B cell (primary cell): ENCODE data around the gene SPEG. TPM values are rescaled to one million over a fixed set of nuclear protein-coding genes. Genes with fewer than 3 reads are reported as not detected.

Source experiments
- ATAC-seq: fragments of 200-7000 bp; cut with Tn5 transposase; one replicate; pipeline ENCODE4 v1.10.0; 2021; ENCODE audit warnings: low read depth, mild to moderate bottlenecking, moderate number of reproducible peaks, moderate library complexity
- CTCF ChIA-PET: fragments of 350-600 bp; sonication (Branson Sonifier 250); formaldehyde crosslinking; loops from one replicate; lab custom pipeline; 2021; ENCODE audit warnings: antibody characterized with exemption, inconsistent platforms; lab: Charles Lee
- POLR2A ChIA-PET: fragments of 350-600 bp; sonication (Branson Sonifier 250); formaldehyde crosslinking; loops from one replicate; lab custom pipeline; 2021; ENCODE audit warnings: antibody characterized with exemption; lab: Charles Lee
- DNase-seq: peaks from one replicate; pipeline ENCODE4 v3.0.0; 2013
- H2AFZ ChIP-seq: 2 replicates; pipeline ENCODE4 v1.6.1; 2012; ENCODE audit warnings: mild to moderate bottlenecking, low read depth, low read length; ENCODE audit not compliant: insufficient read depth, poor library complexity, severe bottlenecking
- H3K27ac ChIP-seq, 2 donors: 1 replicate in 1 of 2; 2 replicates in 1 of 2; pipeline ENCODE4 v1.5.1; 2012 to 2013; ENCODE audit warnings: low read length in 2 of 2, mild to moderate bottlenecking in 2 of 2, moderate library complexity in 1 of 2
- H3K27me3 ChIP-seq, 4 experiments: fragments of 200-600 bp in 1 of 4; sonication (generic) in 1 of 4; replicated peaks in 1 of 4; 1 replicate in 2 of 4; 2 replicates in 2 of 4; pipeline versions ENCODE4 v1.6.1 to v1.7.0; 2013 to 2016; ENCODE audit warnings: low read length in 3 of 4, mild to moderate bottlenecking in 2 of 4, mixed read lengths in 1 of 4, moderate library complexity in 1 of 4; ENCODE audit not compliant: insufficient read depth in 4 of 4, control insufficient read depth in 3 of 4; ENCODE audit errors: control extremely low read depth in 1 of 4
- H3K36me3 ChIP-seq, 2 experiments: replicated peaks in 1 of 2; 1 replicate in 1 of 2; 2 replicates in 1 of 2; pipeline versions ENCODE4 v1.6.1 to v1.7.1; 2013; ENCODE audit warnings: low read length in 1 of 2; ENCODE audit not compliant: insufficient read depth in 2 of 2, control insufficient read depth in 1 of 2; ENCODE audit errors: control extremely low read depth in 1 of 2, extremely low read depth in 1 of 2
- H3K4me1 ChIP-seq, 2 donors: fragments of 200-600 bp in 1 of 2; sonication (generic) in 1 of 2; 1 replicate in 1 of 2; 2 replicates in 1 of 2; pipeline versions ENCODE4 v1.5.1 to v1.6.1; 2013 to 2017; ENCODE audit warnings: low read length in 2 of 2; ENCODE audit not compliant: control insufficient read depth in 2 of 2, insufficient read depth in 2 of 2
- H3K4me2 ChIP-seq: replicated peaks from 2 replicates; pipeline ENCODE3; 2012; ENCODE audit warnings: mild to moderate bottlenecking, low read depth, low read length; ENCODE audit not compliant: poor library complexity, severe bottlenecking
- H3K4me3 ChIP-seq, 5 experiments: fragments of 200-600 bp in 1 of 5; sonication (generic) in 1 of 5; 1 replicate in 3 of 5; 2 replicates in 2 of 5; pipeline versions ENCODE4 v1.5.1 to v1.7.0; 2011 to 2016; ENCODE audit warnings: low read length in 4 of 5, mild to moderate bottlenecking in 4 of 5, low read depth in 2 of 5, control low read depth in 1 of 5, moderate library complexity in 1 of 5; ENCODE audit not compliant: insufficient read depth in 1 of 5; ENCODE audit errors: control extremely low read depth in 1 of 5, extremely low read depth in 1 of 5
- H3K79me2 ChIP-seq: fragments of 200-600 bp; sonication (generic); one replicate; pipeline ENCODE4 v1.6.0; 2016; ENCODE audit warnings: low read length; ENCODE audit not compliant: control insufficient read depth, insufficient read depth
- H3K9ac ChIP-seq: fragments of 200-600 bp; sonication (generic); 2 replicates; pipeline ENCODE4 v1.6.1; 2017; ENCODE audit warnings: mild to moderate bottlenecking, low read length, moderate library complexity
- H3K9me3 ChIP-seq, 3 donors: one replicate each; pipeline versions ENCODE4 v1.6.1 to v1.7.1; 2013; ENCODE audit warnings: low read length in 2 of 3; ENCODE audit not compliant: control insufficient read depth in 2 of 3, insufficient read depth in 1 of 3; ENCODE audit errors: control extremely low read depth in 1 of 3
- H4K20me1 ChIP-seq: 2 replicates; pipeline ENCODE4 v1.6.0; 2012; ENCODE audit warnings: mild to moderate bottlenecking, low read length; ENCODE audit not compliant: insufficient read depth, control insufficient read depth, poor library complexity, severe bottlenecking
- H3K27ac Mint-ChIP-seq: one replicate; pipeline ENCODE4 v1.8.0; 2021; ENCODE audit warnings: mixed read lengths
- H3K27me3 Mint-ChIP-seq: one replicate; pipeline ENCODE4 v1.8.0; 2021; ENCODE audit warnings: mixed read lengths
- H3K4me1 Mint-ChIP-seq: one replicate; pipeline ENCODE4 v1.8.0; 2021; ENCODE audit warnings: mixed read lengths
- H3K4me3 Mint-ChIP-seq: one replicate; pipeline ENCODE4 v1.8.0; 2021; ENCODE audit warnings: mixed read lengths
- H3K9me3 Mint-ChIP-seq: one replicate; pipeline ENCODE4 v1.8.0; 2022; ENCODE audit warnings: mixed read lengths; ENCODE audit not compliant: insufficient read depth
- EZH2 ChIP-seq: IDR thresholded peaks from 2 replicates; pipeline ENCODE4 v1.6.1; 2012; ENCODE audit warnings: borderline replicate concordance, low read depth, mild to moderate bottlenecking, moderate library complexity, low read length; ENCODE audit not compliant: insufficient read depth, poor library complexity, severe bottlenecking
- WGBS: methylation state at CpG from one replicate; pipeline ENCODE4 v1.1.5; 2013; ENCODE audit warnings: missing lambda C conversion rate; ENCODE audit not compliant: insufficient coverage; 5-methylcytosine and 5-hydroxymethylcytosine counted together
- intact Hi-C: fragments of 100-400 bp; cut with micrococcal nuclease; formaldehyde crosslinking; loops from one replicate; pipeline ENCODE4 v1.10.0; 2022
- polyA plus RNA-seq: library from polyadenylated mRNA; depleted of rRNA; stranded (reverse); fragments of >200 nt; gene quantifications from 2 replicates; pipeline ENCODE4 v1.2.3, GENCODE V29; 2012
- total RNA-seq, 2 donors: library from RNA; stranded (reverse); fragments of 120-200 nt in 1 of 2; gene quantifications; 1 replicate in 1 of 2; 2 replicates in 1 of 2; pipeline versions ENCODE4 v1.2.3 to v1.2.4, GENCODE V29; 2013 to 2022
- TF ChIP-seq, protein P1 (sequence below): fragments of 200-600 bp; IDR thresholded peaks from one replicate; pipeline ENCODE4 v1.8.0; 2022; ENCODE audit warnings: antibody characterized with exemption, mild to moderate bottlenecking

SPEG gene
- total and polyA plus RNA-seq, 2 donors (not counting 1 experiment from before 2014, with no cell fraction given) = 0.03 to 0.74 TPM

- H3K4me1 ChIP-seq = peaks cover 15 to 30% of the 10 kb centered on the region in 2 donors
- H3K9ac ChIP-seq = no peak overlapping the region
- no peak overlapping the region for H3K4me3 ChIP-seq
- H4K20me1 ChIP-seq = no peaks in the 10 kb centered on the region
- WGBS = 12% methylated on average over 8 of the region's 15 CpGs
- CTCF ChIA-PET = interaction anchor here (0.6 to 1.7 kb wide), 4 partner anchors 9 to 88 kb away, joined by 3 to 8 read pairs (median 4); a partner anchor contains a TSS
- no peaks in the 10 kb centered on the region for H3K9me3 Mint-ChIP-seq
- peaks cover 61% of the 10 kb centered on the region for H3K27me3 Mint-ChIP-seq
- no peak for ATAC-seq
- no peak overlapping the region for H3K4me3 Mint-ChIP-seq
- no peak overlapping the region for H3K27ac Mint-ChIP-seq
- peaks cover 0 to 6% of the 10 kb centered on the region in 2 experiments for H3K36me3 ChIP-seq
- H2AFZ ChIP-seq = no peak overlapping the region
- no peaks in the 10 kb centered on the region for H3K79me2 ChIP-seq
- H3K4me1 Mint-ChIP-seq = peaks cover 26% of the 10 kb centered on the region
- POLR2A ChIA-PET = no interaction called here
- intact Hi-C loops = no loop called here
- peaks cover 0 to 18% (median 0%) of the 10 kb centered on the region in 3 donors for H3K9me3 ChIP-seq
- no peak overlapping the region for H3K4me2 ChIP-seq
- no peak overlapping the region for H3K27ac ChIP-seq
- peaks cover 0 to 85% (median 19%) of the 10 kb centered on the region in 4 experiments for H3K27me3 ChIP-seq
- TF ChIP-seq EZH2 = no peak
- TF ChIP-seq, protein P1, sequence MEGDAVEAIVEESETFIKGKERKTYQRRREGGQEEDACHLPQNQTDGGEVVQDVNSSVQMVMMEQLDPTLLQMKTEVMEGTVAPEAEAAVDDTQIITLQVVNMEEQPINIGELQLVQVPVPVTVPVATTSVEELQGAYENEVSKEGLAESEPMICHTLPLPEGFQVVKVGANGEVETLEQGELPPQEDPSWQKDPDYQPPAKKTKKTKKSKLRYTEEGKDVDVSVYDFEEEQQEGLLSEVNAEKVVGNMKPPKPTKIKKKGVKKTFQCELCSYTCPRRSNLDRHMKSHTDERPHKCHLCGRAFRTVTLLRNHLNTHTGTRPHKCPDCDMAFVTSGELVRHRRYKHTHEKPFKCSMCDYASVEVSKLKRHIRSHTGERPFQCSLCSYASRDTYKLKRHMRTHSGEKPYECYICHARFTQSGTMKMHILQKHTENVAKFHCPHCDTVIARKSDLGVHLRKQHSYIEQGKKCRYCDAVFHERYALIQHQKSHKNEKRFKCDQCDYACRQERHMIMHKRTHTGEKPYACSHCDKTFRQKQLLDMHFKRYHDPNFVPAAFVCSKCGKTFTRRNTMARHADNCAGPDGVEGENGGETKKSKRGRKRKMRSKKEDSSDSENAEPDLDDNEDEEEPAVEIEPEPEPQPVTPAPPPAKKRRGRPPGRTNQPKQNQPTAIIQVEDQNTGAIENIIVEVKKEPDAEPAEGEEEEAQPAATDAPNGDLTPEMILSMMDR = no peak
- DNase-seq = no peak
Observed at GRCh38 chr2:219511547-219512325, 77.1 kb downstream of the SPEG start.

DNA sequence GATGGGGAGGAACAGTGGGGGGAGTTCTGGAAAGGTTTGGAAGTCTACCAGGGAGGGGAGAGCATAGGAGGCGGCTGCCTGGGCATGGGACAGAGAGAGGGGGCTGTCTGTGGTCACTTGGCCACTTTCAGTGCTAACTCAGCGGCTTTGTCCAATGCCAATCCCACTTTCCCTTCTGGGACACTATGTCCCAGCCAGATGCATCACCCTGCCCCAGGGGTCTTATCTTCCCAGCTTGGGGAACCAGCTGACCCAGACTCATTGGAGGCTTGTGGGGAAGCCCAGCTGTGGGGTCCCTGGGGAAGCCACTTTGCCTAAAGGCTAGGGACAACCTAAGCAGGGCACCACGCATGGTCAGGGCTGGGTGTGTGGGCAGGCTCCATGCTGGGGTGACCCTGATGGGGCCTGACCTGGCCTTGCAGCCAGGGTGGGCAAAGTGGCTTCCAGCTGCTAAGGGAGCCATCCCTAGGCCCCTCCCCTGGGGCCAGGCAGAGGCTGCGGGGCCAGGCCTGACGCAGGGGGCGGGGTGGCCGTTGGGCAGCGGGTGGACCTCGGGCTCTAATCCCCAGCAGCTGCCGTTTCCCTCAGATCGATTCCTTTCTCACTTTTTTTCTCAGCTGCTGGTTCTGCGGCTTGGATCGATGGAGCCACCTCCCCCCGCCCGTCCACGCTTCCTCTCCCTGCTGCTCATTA, 78.0 kb downstream of the SPEG start:
- Mint-ChIP-seq H3K27ac (no peak overlapping the region), H3K4me3 (no peak overlapping the region), H3K4me1 (peaks cover 26% of the 10 kb centered on the region), H3K27me3 (peaks cover 67% of the 10 kb centered on the region), H3K9me3 (no peaks in the 10 kb centered on the region)
- H2AFZ ChIP-seq = no peak overlapping the region
- DNase-seq = no peak
- H3K27ac ChIP-seq = no peak overlapping the region
- H3K4me2 ChIP-seq = no peak overlapping the region
- no peak overlapping the region for H3K9ac ChIP-seq
- TF ChIP-seq, protein P1 = no peak
- no peak for TF ChIP-seq EZH2
- ChIA-PET CTCF (interaction anchor here (1.7 to 1.8 kb wide), 3 partner anchors 17 kb away, joined by 5 to 8 read pairs (median 6); a partner anchor contains a TSS), POLR2A (no interaction called here)
- ATAC-seq = no peak
- peaks cover 0 to 93% (median 21%) of the 10 kb centered on the region in 4 experiments for H3K27me3 ChIP-seq
- H3K9me3 ChIP-seq = peaks cover 0 to 18% (median 0%) of the 10 kb centered on the region in 3 donors
- peaks cover 15 to 30% of the 10 kb centered on the region in 2 donors for H3K4me1 ChIP-seq
- intact Hi-C loops = no loop called here
- H4K20me1 ChIP-seq = no peaks in the 10 kb centered on the region
- H3K36me3 ChIP-seq = no peaks in the 10 kb centered on the region
- WGBS = 14% methylated on average over 15 of the region's 16 CpGs
- no peaks in the 10 kb centered on the region for H3K79me2 ChIP-seq
- H3K4me3 ChIP-seq = no peak overlapping the region
